Lower lobe of right lung (tissue), 2 donors: ENCODE measurements around the gene DCP1A. TPM values are rescaled to one million over a fixed set of nuclear protein-coding genes. Genes with fewer than 3 reads are reported as not detected.

ENCODE experiments used
- ATAC-seq, 2 donors: fragments of 200-7000 bp; cut with Tn5 transposase; one replicate each; pipeline ENCODE4 v1.9.1; 2020 to 2022; ENCODE audit warnings: mild to moderate bottlenecking in 2 of 2, moderate library complexity in 2 of 2
- DNase-seq: peaks from one replicate; pipeline ENCODE4 v3.0.0-alpha.2; 2020
- H3K27ac ChIP-seq: fragments of 200-600 bp; one replicate; pipeline ENCODE4 v1.8.0; 2022
- H3K27me3 ChIP-seq: fragments of 200-600 bp; one replicate; pipeline ENCODE4 v1.8.0; 2022; ENCODE audit warnings: low read depth
- H3K36me3 ChIP-seq: fragments of 200-600 bp; one replicate; pipeline ENCODE4 v1.8.0; 2022; ENCODE audit warnings: mild to moderate bottlenecking
- H3K4me1 ChIP-seq: fragments of 200-600 bp; one replicate; pipeline ENCODE4 v1.8.0; 2022
- H3K4me3 ChIP-seq: fragments of 200-600 bp; one replicate; pipeline ENCODE4 v1.8.0; 2022; ENCODE audit warnings: mild to moderate bottlenecking
- H3K9me3 ChIP-seq: fragments of 200-600 bp; one replicate; pipeline ENCODE4 v1.8.0; 2022
- CTCF ChIP-seq: fragments of 200-600 bp; IDR thresholded peaks from one replicate; pipeline ENCODE4 v1.8.0; 2022; ENCODE audit warnings: antibody characterized with exemption, mild to moderate bottlenecking
- intact Hi-C: fragments of 100-400 bp; cut with DNase I; formaldehyde crosslinking; loops from one replicate; pipeline ENCODE4 v1.11.0; 2022
- total RNA-seq: library from RNA; stranded (reverse); fragmentation: NEBNext Ultra II Directional; extraction: Animal tissue kit (Norgen Biotek cat#: 25700); gene quantifications from one replicate; pipeline ENCODE4 v1.2.1, GENCODE V29; 2021
- donor health status: DM: no; HTN: yes; CAD: no; lungs with severe emphysema.

The DCP1A gene
- total RNA-seq, 1 donor from 2014 or later = 25.1 TPM

GRCh38 chr3:53293867-53294266 is 53.5 kb downstream of the DCP1A start:
- no peaks in the 10 kb centered on the region for H3K27me3 ChIP-seq
- no peaks in the 10 kb centered on the region for H3K4me1 ChIP-seq
- H3K36me3 ChIP-seq = peaks cover 47% of the 10 kb centered on the region
- no peak overlapping the region for H3K4me3 ChIP-seq
- no peak for DNase-seq
- H3K9me3 ChIP-seq = no peaks in the 10 kb centered on the region
- no peak for ATAC-seq
- no peak overlapping the region for H3K27ac ChIP-seq
- TF ChIP-seq CTCF = no peak
- intact Hi-C loops = no loop called here

GRCh38 chr3:53288214-53288613 is 59.1 kb downstream of the DCP1A start:
- TF ChIP-seq CTCF = no peak
- H3K27me3 ChIP-seq = no peaks in the 10 kb centered on the region

GRCh38 chr3:53287131-53287629 is 60.2 kb downstream of the DCP1A start:
- H3K4me1 ChIP-seq = no peaks in the 10 kb centered on the region
- no peak overlapping the region for H3K27ac ChIP-seq
- no peaks in the 10 kb centered on the region for H3K27me3 ChIP-seq
- ATAC-seq (no peak), DNase-seq (no peak)
- TF ChIP-seq CTCF = no peak
- intact Hi-C loops = no loop called here
- no peaks in the 10 kb centered on the region for H3K9me3 ChIP-seq
- no peak overlapping the region for H3K4me3 ChIP-seq
- H3K36me3 ChIP-seq = peaks cover 80% of the 10 kb centered on the region

More at GRCh38 chr3:53288214-53288613, 59.1 kb downstream of the DCP1A start:
- no peaks in the 10 kb centered on the region for H3K9me3 ChIP-seq
- ATAC-seq = no peak
- peaks cover 81% of the 10 kb centered on the region for H3K36me3 ChIP-seq
- no peak overlapping the region for H3K27ac ChIP-seq
- intact Hi-C loops = no loop called here
- no peak overlapping the region for H3K4me3 ChIP-seq
- H3K4me1 ChIP-seq = no peaks in the 10 kb centered on the region
- DNase-seq = no peak

- no peak for TF ChIP-seq CTCF
- no peak for ATAC-seq
- H3K4me3 ChIP-seq = no peak overlapping the region
- H3K4me1 ChIP-seq = no peaks in the 10 kb centered on the region
- intact Hi-C loops = no loop called here
- H3K36me3 ChIP-seq = peaks cover 76% of the 10 kb centered on the region
- no peaks in the 10 kb centered on the region for H3K27me3 ChIP-seq
- H3K9me3 ChIP-seq = no peaks in the 10 kb centered on the region
- H3K27ac ChIP-seq = no peak overlapping the region
- DNase-seq = no peak
These were observed 60.6 kb downstream of the DCP1A start for GRCh38 chr3:53286727-53287126.

- H3K27me3 ChIP-seq = no peaks in the 10 kb centered on the region
- intact Hi-C loops = no loop called here
- H3K27ac ChIP-seq = no peak overlapping the region
- peaks cover 46% of the 10 kb centered on the region for H3K36me3 ChIP-seq
- no peak for TF ChIP-seq CTCF
- H3K4me1 ChIP-seq = no peaks in the 10 kb centered on the region
- DNase-seq (no peak), ATAC-seq (no peak)
- H3K4me3 ChIP-seq = no peak overlapping the region
- no peaks in the 10 kb centered on the region for H3K9me3 ChIP-seq
These were observed 64.8 kb downstream of the DCP1A start for GRCh38 chr3:53282581-53282980.

- intact Hi-C loops = no loop called here
- DNase-seq (no peak), ATAC-seq (no peak)
- TF ChIP-seq CTCF = no peak
- H3K36me3 ChIP-seq = peaks cover 7% of the 10 kb centered on the region
- H3K27me3 ChIP-seq = no peaks in the 10 kb centered on the region
- no peaks in the 10 kb centered on the region for H3K9me3 ChIP-seq
- H3K4me3 ChIP-seq = no peak overlapping the region
- H3K4me1 ChIP-seq = no peaks in the 10 kb centered on the region
- H3K27ac ChIP-seq = no peak overlapping the region
These were observed 68.7 kb downstream of the DCP1A start for GRCh38 chr3:53278667-53279066.
